Stimulated activated CD4-positive, alpha-beta T cell treated with anti-CD3 and anti-CD28 coated beads, Interleukin-2, amount 100 ng/mL, for 48 hours (primary cell): Measurements from ENCODE around the gene LIN28A.

Source experiments
- DNase-seq, 2 donors: peaks; one replicate each; pipeline ENCODE4 v3.0.0-alpha.2; 2020

Gene LIN28A

GRCh38 chr1:26440259-26440658, 29.6 kb downstream of the LIN28A start:
- DNase-seq = no peak

- DNase-seq = no peak
Measured at GRCh38 chr1:26449868-26450267, 39.3 kb downstream of the LIN28A start.

- DNase-seq = no peak
Measured at GRCh38 chr1:26450908-26451307, 40.3 kb downstream of the LIN28A start.

DNA sequence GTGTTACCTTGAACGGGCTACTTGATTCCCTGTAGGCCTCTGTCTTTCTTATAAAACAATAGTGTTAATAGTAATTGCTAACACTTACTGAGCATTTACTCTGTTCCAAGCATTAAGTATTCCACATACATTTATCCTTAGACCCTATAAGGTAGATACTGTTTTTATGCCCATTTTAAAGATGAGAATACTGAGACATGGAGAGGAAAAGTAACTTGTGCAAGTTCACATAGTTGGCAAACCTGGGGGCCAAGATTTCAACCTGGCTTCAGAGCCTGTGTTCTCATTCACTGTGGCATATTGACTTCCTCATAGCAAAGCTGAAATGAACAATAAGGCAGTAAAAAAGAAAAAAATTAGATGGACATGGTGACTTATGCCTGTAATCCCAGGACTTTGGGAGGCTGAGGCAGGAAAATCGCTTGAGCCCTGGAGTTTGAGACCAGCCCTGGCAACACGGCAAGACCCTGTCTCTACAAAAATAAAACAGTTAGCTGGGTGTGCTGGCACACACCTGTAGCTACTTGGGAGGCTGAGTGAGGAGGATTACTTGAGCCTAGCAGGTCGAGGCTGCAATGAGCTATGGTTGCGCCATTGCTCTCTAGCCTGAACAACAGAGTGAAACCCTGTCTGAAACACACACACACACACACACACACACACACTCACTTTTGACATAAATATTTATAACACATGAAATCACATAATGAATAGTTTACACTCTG, 42.0 kb downstream of the LIN28A start:
- DNase-seq = no peak

DNA sequence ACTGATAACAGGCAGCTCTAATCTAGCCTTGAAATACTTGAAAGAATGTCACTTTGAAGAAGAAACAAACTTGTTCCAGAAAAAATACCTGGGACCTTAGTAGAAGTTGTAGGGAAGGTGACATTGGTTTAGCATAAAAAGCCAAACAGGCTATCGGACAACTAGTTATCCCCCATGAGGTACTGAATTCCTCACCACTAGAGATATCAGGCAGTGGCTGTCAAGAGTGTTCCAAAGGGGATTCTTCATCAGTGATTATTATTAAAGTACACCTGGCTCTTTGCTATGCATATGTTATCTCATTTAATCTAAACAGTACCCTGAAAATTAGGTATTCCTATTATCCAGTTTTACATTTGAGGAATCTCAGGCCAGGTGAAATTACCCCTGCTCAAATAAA, 48.5 kb downstream of the LIN28A start:
- no peak for DNase-seq

DNA sequence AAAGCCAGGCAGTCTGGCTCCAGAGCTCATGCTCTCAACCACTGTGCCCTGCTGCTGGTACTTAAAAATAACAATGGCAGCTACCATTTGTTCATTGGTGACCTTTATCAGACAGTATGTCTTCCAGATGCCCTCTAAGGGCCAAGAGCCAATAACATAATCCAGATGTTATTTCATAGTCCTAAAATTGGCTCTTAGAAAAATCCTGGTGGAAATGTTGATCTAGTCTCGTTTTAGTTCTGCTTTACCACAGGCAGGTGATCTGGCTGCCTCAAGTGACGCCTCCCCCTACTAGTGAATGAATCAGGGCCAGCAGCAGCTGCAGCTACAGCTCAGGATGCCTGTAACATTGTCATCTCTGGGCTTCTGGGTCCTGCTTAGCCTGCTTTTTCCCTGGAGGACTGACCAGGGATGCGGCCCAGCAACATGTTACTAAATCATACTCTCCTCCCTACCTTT, 49.0 kb downstream of the LIN28A start:
- DNase-seq = no peak

DNA sequence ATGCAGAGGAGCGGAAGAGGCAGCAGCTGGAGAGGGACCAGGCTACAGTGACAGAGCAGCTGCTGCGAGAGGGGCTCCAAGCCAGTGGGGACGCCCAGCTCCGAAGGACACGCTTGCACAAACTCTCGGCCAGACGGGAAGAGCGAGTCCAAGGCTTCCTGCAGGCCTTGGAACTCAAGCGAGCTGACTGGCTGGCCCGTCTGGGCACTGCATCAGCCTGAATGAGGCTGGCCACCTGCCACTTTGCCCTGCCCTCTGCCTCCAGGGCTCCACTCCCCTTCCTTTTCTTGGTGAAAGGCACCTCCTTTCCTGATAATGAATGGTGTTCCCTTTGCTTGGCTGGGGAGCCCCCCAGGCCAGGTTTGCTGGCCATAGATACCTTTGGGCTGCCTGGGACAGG, 58.3 kb downstream of the LIN28A start:
- DNase-seq = no peak

DNA sequence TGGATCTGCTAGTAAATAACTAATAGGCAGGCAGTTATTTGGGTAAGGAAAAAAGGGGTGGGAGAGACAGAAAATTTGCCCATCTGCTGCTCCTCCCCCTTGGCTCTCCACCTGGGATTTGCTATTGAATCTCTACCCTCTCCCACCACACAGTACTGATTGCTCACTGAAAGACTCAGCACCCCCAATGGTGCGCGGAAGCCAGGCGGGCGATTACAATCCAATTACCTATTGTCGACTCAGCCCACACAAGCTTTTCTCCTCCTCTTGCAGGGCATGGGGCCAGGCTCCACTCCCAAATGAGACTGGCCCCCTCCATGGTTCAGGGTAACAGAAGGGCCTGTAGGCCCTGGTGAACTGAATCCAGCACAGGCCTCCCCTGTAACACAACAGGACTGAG, 58.9 kb downstream of the LIN28A start:
- no peak for DNase-seq

- DNase-seq = no peak
Measured at GRCh38 chr1:26470878-26471497, 60.4 kb downstream of the LIN28A start.

- DNase-seq = peak; percentile 25 to 38
Measured at GRCh38 chr1:26471498-26472319, 61.1 kb downstream of the LIN28A start.

DNA sequence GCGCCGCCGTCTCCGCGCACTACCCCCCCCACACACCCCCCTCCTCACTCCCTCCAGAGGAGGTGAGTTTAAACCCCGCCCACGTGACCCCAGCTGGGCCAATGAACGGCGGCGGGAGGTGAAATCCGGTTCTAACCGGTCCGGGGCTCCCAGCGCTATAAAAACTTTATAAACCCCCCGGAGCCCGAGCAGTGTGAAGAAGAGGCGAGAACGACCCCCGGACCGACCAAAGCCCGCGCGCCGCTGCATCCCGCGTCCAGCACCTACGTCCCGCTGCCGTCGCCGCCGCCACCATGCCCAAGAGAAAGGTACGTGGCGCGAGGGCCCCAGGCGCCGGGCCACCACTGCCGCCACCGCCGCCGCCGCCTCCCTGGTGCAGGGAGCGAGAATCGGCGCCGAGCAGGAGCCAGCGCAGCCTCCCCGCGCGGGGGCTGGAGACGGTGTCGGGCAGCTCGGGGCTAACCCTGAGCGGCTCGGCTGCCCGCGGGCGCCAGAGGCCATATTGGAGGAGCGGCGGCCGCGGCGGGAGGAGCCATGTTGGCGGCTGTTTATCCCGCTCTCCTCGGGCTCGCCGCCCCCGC, 61.8 kb downstream of the LIN28A start, which contains the start of gene HMGN2:
Gene HMGN2, plus strand, starts transcription at position 121 of the 581 bp plus-strand sequence. Its CDS starts 173 bp downstream, at position 294.
- peak; percentile 86 to 88 for DNase-seq

DNA sequence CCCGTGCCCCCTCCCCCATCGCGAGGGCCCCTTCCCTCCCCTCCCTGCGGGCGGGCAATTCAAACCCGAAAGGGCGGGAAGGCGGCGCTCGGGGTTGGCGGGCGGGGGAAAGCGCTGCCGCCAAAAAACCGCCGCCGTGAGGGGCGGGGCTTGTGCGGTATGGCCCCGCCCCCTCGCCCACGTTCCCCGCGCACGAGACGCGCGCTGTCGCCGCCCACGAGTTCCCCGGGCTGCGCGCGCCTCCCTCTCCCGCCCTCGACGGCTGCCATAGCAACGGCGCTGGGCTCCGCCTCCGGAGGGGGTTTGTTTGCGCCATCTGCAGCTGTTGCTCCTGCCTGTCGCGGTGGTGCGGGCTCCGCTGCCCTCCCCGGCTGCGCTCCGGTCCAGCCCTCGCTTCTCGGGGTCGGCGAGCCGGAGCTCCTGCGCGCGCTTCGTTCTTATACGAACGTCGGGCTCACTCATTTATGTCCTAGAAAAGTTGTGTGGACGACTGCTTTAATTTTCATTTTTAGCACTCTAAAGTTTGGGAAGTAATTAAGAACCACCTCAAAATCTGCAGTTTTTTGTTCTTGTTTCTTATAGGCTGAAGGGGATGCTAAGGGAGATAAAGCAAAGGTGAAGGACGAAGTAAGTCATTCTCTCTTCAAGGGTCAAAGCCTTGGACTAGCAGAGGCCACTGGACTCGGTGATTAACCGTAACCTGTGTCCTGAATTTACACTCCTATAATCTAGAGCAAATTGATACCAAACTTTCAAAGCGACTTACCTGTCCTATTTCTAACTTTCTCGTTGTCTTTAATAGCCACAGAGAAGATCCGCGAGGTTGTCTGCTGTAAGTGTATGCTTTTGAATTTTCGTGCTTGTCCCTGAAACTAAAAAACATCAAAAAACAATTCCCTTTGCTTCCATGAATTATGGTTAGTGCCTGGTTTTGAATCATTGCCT, 62.6 kb downstream of the LIN28A start:
- DNase-seq = peak; percentile 91 to 94

DNA sequence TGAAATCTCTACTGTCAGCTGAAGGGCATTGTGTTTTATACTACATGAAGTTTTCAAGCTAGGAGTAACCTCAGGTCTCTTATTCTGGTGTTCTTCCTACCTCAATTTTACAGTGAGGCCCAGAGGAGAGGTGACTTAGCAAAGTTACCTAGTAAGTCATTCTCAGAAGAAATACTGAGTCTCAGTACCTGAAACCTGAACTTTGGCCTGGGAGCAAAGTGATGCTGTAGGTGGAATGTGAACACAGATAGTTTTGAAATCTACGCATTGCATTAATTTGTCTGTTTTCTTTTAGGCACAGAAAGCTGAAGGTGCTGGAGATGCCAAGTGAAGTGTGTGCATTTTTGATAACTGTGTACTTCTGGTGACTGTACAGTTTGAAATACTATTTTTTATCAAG, 64.2 kb downstream of the LIN28A start:
- DNase-seq = no peak

DNA sequence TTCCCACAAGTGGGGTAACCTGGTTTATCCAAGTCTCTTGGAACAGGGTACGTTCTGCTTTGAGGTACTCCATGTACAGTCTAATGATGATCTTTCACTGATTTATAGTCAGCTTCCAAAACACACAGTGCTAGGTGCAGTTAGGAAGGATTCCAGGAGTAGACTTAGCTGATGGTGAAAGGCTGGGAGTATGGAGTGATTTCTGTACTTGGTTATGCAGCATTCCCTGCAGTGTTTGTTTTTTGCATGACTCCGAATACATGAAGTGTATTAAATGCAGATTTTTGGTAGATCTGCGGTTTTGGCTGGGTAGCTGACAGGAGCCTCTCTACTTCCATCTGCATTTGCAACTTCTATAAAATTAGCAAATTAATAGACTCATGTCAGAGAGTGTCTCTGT, 65.4 kb downstream of the LIN28A start:
- DNase-seq = no peak

- no peak for DNase-seq
Measured at GRCh38 chr1:26476958-26477357, 66.3 kb downstream of the LIN28A start.

DNA sequence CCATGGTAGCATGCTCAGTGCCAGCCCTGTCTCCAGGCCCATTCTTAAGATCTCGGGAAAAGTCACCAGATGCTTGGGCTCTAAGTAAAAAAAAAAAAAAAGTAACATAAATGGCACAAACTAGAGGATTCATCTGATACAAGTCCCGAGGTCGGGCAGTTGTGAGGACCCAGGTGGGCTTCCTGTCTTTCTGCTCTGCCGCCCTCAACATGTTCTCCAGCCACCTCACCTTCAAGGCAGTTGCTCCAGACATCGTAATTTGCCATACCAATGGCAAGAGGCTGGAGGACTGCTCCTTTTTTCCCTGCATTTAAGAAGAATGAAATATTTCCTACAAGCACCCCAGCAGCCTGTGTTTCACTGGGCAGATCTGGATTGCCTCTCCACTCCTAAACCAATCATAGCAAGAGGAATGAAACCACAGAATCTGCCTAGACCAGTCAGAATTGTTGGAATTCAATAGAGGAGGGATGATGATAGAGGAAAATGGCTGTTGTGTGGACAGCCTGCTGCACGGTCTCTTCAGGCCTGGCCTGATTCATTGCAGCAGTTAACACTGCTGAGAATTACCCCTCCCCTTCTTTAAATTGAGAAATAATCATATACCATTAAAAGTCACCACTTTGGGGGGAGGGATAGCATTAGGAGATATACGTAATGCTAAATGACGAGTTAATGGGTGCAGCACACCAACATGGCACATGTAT, 67.0 kb downstream of the LIN28A start:
- DNase-seq = no peak

DNA sequence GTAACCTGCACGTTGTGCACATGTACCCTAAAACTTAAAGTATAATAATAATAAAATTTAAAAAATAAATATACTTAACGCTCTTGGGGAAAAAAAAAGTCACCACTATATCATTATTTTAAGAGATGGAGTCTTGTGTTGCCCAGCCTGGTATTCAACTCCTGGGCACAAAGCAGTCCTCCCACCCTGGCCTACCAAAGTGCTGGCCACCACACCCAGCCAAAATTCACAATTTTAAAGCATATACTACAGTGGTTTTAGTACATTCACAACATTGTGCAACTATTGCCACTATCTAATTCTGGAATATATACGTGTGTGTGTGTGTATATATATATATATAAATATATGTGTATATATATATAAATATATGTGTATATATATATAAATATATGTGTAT, 67.5 kb downstream of the LIN28A start:
- DNase-seq = no peak

- DNase-seq = no peak
Measured at GRCh38 chr1:26478988-26479387, 68.4 kb downstream of the LIN28A start.
